Body of pancreas (tissue), 4 donors: ENCODE results near the gene NECAB3.

Source experiments
- CTCF ChIP-seq, 7 experiments: fragments of 450-650 bp in 4 of 7; fragments of 200-600 bp in 3 of 7; sonication (generic) in 3 of 7; IDR thresholded peaks; one replicate each; pipeline ENCODE4 v1.5.1; 2016 to 2019; ENCODE audit warnings: antibody characterized with exemption in 7 of 7
- POLR2A ChIP-seq, 3 donors: fragments of 450-650 bp; IDR thresholded peaks; one replicate each; pipeline ENCODE4 v1.6.1; 2016; ENCODE audit warnings: antibody characterized with exemption in 3 of 3, mild to moderate bottlenecking in 2 of 3

GRCh38 chr20:33673410-33674293, 576 bp downstream of the NECAB3 start:
- TF ChIP-seq POLR2A (IDR thresholded peaks at IDR 0.05) (no peak), CTCF (IDR thresholded peaks at IDR 0.05) (no peak)
